Left cardiac atrium (tissue), 2 donors: ENCODE data around the gene GMPPA. TPM values are rescaled to one million over a fixed set of nuclear protein-coding genes. Genes with fewer than 3 reads are reported as not detected.

Experiments used
- microRNA-seq, 2 donors: library from miRNA; unstranded; fragments of <30 nt; microRNA quantifications; one replicate each; pipeline ENCODE4 v1.2.0, GENCODE V29; 2020
- total RNA-seq, 2 donors: library from RNA; stranded (reverse); fragmentation: NEBNext Ultra II Directional; extraction: Animal tissue kit (Norgen Biotek cat#: 25700); gene quantifications; one replicate each; pipeline ENCODE4 v1.2.1, GENCODE V29; 2021
- donor health status: DM: no; HTN: yes; CAD: no; lungs with severe emphysema.
- donor health status: DM: yes; HTN: yes; CAD: no.

GMPPA gene
- total RNA-seq, 2 donors from 2014 or later, result 29.0 to 30.0 TPM

Small RNAs within 50 kb of the gene (microRNA-seq; reads per million reads assigned to microRNA genes)
- 3.3 to 4.2 reads per million in 2 donors for gene MIR3132

Other genes with a start within 250 kb of the GMPPA start
- gene TUBA4B, start 245.6 kb upstream of the GMPPA start, total RNA-seq, result not detected
- 10 to 100 TPM; 42.1 to 72.9 TPM for gene TUBA4A, start 245.0 kb upstream of the GMPPA start, total RNA-seq
- 10 to 100 TPM; 43.7 to 63.6 TPM for gene DNAJB2, start 219.5 kb upstream of the GMPPA start, total RNA-seq
- gene PTPRN, start 189.5 kb upstream of the GMPPA start, total RNA-seq, result not detected
- not detected for gene RESP18, start 166.1 kb upstream of the GMPPA start, total RNA-seq
- 10 to 100 TPM; 52.6 to 70.5 TPM for gene DNPEP, start 111.0 kb upstream of the GMPPA start, total RNA-seq
- 1,000 to 10,000 TPM; 5,895 to 7,519 TPM for gene DES, start 80.5 kb upstream of the GMPPA start, total RNA-seq
- 10 to 100 TPM; 94.6 to 94.9 TPM for gene SPEG, start 64.0 kb upstream of the GMPPA start, total RNA-seq
- under 1 TPM in 1 of 2 donors, not detected in 1; 0.32 TPM for gene ASIC4, start 15.6 kb downstream of the GMPPA start, total RNA-seq
- 100 to 1,000 TPM in 1 of 2 donors, 10 to 100 TPM in 1; 72.4 to 113 TPM for gene CHPF, start 44.9 kb downstream of the GMPPA start, total RNA-seq
- gene TMEM198, start 45.1 kb downstream of the GMPPA start, total RNA-seq, result 1 to 10 TPM; 3.2 to 4.1 TPM
- 100 to 1,000 TPM; 121 to 187 TPM for gene OBSL1, start 72.6 kb downstream of the GMPPA start, total RNA-seq
- 10 to 100 TPM in 1 of 2 donors, 1 to 10 TPM in 1; 2.2 to 16.2 TPM for gene INHA, start 73.4 kb downstream of the GMPPA start, total RNA-seq
- 10 to 100 TPM; 12.4 to 14.1 TPM for gene STK11IP, start 99.0 kb downstream of the GMPPA start, total RNA-seq
- gene SLC4A3, start 128.7 kb downstream of the GMPPA start, total RNA-seq, result 100 to 1,000 TPM; 261 to 360 TPM